Ishikawa (cell line): ENCODE measurements around the gene PTRH1.

Experiments used
- CEBPB ChIP-seq: IDR thresholded peaks from 2 replicates; pipeline ENCODE4 v1.6.1; 2012
- EGR1 ChIP-seq: IDR thresholded peaks from 2 replicates; pipeline ENCODE4 v1.6.1; 2012
- EP300 ChIP-seq: IDR thresholded peaks from 2 replicates; pipeline ENCODE4 v1.6.1; 2012; ENCODE audit warnings: borderline replicate concordance
- FOXM1 ChIP-seq: IDR thresholded peaks from 2 replicates; pipeline ENCODE4 v1.6.1; 2012; ENCODE audit warnings: low read depth, borderline replicate concordance
- MAX ChIP-seq: IDR thresholded peaks from 2 replicates; pipeline ENCODE4 v1.6.1; 2012
- NFIC ChIP-seq: IDR thresholded peaks from 2 replicates; pipeline ENCODE4 v1.6.1; 2012
- RAD21 ChIP-seq: IDR thresholded peaks from 2 replicates; pipeline ENCODE4 v1.6.1; 2012; ENCODE audit warnings: low read depth
- TAF1 ChIP-seq: IDR thresholded peaks from 2 replicates; pipeline ENCODE4 v1.6.1; 2012; ENCODE audit warnings: low read depth, mild to moderate bottlenecking
- TCF12 ChIP-seq: IDR thresholded peaks from 2 replicates; pipeline ENCODE4 v1.6.1; 2012; ENCODE audit warnings: low read depth
- USF1 ChIP-seq: IDR thresholded peaks from 2 replicates; pipeline ENCODE4 v1.6.1; 2012
- YY1 ChIP-seq: IDR thresholded peaks from 2 replicates; pipeline ENCODE4 v1.6.1; 2012; ENCODE audit warnings: low read depth
- ZBTB7A ChIP-seq: IDR thresholded peaks from 2 replicates; pipeline ENCODE4 v1.6.1; 2012; ENCODE audit warnings: low read depth
- TF ChIP-seq, protein P1 (sequence below): IDR thresholded peaks from 2 replicates; pipeline ENCODE4 v1.6.1; 2012; ENCODE audit warnings: low read depth, mild to moderate bottlenecking

- no peak for TF ChIP-seq USF1
- TF ChIP-seq, protein P1, sequence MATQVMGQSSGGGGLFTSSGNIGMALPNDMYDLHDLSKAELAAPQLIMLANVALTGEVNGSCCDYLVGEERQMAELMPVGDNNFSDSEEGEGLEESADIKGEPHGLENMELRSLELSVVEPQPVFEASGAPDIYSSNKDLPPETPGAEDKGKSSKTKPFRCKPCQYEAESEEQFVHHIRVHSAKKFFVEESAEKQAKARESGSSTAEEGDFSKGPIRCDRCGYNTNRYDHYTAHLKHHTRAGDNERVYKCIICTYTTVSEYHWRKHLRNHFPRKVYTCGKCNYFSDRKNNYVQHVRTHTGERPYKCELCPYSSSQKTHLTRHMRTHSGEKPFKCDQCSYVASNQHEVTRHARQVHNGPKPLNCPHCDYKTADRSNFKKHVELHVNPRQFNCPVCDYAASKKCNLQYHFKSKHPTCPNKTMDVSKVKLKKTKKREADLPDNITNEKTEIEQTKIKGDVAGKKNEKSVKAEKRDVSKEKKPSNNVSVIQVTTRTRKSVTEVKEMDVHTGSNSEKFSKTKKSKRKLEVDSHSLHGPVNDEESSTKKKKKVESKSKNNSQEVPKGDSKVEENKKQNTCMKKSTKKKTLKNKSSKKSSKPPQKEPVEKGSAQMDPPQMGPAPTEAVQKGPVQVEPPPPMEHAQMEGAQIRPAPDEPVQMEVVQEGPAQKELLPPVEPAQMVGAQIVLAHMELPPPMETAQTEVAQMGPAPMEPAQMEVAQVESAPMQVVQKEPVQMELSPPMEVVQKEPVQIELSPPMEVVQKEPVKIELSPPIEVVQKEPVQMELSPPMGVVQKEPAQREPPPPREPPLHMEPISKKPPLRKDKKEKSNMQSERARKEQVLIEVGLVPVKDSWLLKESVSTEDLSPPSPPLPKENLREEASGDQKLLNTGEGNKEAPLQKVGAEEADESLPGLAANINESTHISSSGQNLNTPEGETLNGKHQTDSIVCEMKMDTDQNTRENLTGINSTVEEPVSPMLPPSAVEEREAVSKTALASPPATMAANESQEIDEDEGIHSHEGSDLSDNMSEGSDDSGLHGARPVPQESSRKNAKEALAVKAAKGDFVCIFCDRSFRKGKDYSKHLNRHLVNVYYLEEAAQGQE = no peak
- TF ChIP-seq EP300 = no peak
- TF ChIP-seq TCF12 = no peak
- no peak for TF ChIP-seq MAX
- TF ChIP-seq TAF1 = no peak
- no peak for TF ChIP-seq YY1
- no peak for TF ChIP-seq RAD21
- TF ChIP-seq ZBTB7A = no peak
- no peak for TF ChIP-seq NFIC
- no peak for TF ChIP-seq EGR1
- no peak for TF ChIP-seq CEBPB
- no peak for TF ChIP-seq FOXM1
Observed at GRCh38 chr9:127698386-127698785, 17.1 kb downstream of the PTRH1 start.
